Measurements from ENCODE around the gene HIPK2.

GRCh38 chr7:139573871-139574270, 203.9 kb downstream of the HIPK2 start:
- TF ChIP-seq EP300 (IDR thresholded peaks at IDR 0.05) (no peak), CTCF (IDR thresholded peaks at IDR 0.05) (no peak), POLR2AphosphoS5 (IDR thresholded peaks at IDR 0.05) (no peak), POLR2A (IDR thresholded peaks at IDR 0.05) (no peak)
